Esophagus squamous epithelium (tissue), 5 donors: ENCODE measurements around the gene GRIK2. TPM values are rescaled to one million over a fixed set of nuclear protein-coding genes. Genes with fewer than 3 reads are reported as not detected.

ENCODE experiments used
- DNase-seq: peaks from one replicate; lab custom pipeline; 2025; lab: John Stamatoyannopoulos, UW
- H3K27ac ChIP-seq, 4 donors: fragments of 200-600 bp; sonication (generic); one replicate each; pipeline ENCODE4 v1.5.1; 2016 to 2019; ENCODE audit warnings: mild to moderate bottlenecking in 1 of 4
- H3K27me3 ChIP-seq, 4 donors: fragments of 200-600 bp; sonication (generic); 1 replicate in 3 of 4; 2 replicates in 1 of 4; pipeline versions ENCODE4 v1.5.1 to v1.6.0; 2017 to 2021; ENCODE audit warnings: antibody characterized with exemption in 1 of 4
- H3K36me3 ChIP-seq, 3 donors: fragments of 200-600 bp; sonication (generic); one replicate each; pipeline ENCODE4 v1.5.1; 2016 to 2019
- H3K4me1 ChIP-seq, 3 donors: fragments of 200-600 bp; sonication (generic); one replicate each; pipeline ENCODE4 v1.5.1; 2017 to 2019
- H3K4me3 ChIP-seq, 4 donors: fragments of 200-600 bp; sonication (generic); 1 replicate in 3 of 4; 2 replicates in 1 of 4; pipeline ENCODE4 v1.5.1; 2016 to 2019; ENCODE audit warnings: mild to moderate bottlenecking in 2 of 4, moderate library complexity in 1 of 4
- H3K9me3 ChIP-seq, 3 donors: fragments of 200-600 bp; sonication (generic); one replicate each; pipeline ENCODE4 v1.5.1; 2016 to 2019
- POLR2A ChIP-seq, 4 donors: fragments of 450-650 bp; IDR thresholded peaks; one replicate each; pipeline ENCODE4 v1.6.1; 2017; ENCODE audit warnings: antibody characterized with exemption in 4 of 4, mild to moderate bottlenecking in 4 of 4, moderate library complexity in 3 of 4
- WGBS, 2 donors: methylation state at CpG; one replicate each; pipeline ENCODE4 v1.1.5; 2018; 5-methylcytosine and 5-hydroxymethylcytosine counted together
- intact Hi-C: fragments of 100-400 bp; cut with DNase I; formaldehyde crosslinking; loops from one replicate; pipeline ENCODE4 v1.15.0; 2022
- total RNA-seq, 4 donors: library from RNA; depleted of rRNA; stranded (reverse); fragments of >200 nt; gene quantifications; one replicate each; pipeline ENCODE4 v1.1.0, GENCODE V29; 2016
- TF ChIP-seq, protein P1 (sequence below), 6 experiments: fragments of 450-650 bp in 4 of 6; fragments of 200-600 bp in 2 of 6; sonication (generic) in 2 of 6; IDR thresholded peaks; one replicate each; pipeline ENCODE4 v1.5.1; 2016 to 2019; ENCODE audit warnings: antibody characterized with exemption in 6 of 6, mild to moderate bottlenecking in 4 of 6, moderate library complexity in 4 of 6
- donor health status: DM: yes; HTN: yes; CAD: no.

GRIK2 gene
- total RNA-seq, 4 donors from 2014 or later = 0.19 TPM; not detected in 3

GRCh38 chr6:101490857-101491256, 97.3 kb downstream of the GRIK2 start:
- WGBS, 2 donors = 53 to 68% methylated on average over 3 of the region's 3 CpGs
- TF ChIP-seq POLR2A (IDR thresholded peaks at IDR 0.05) = no peak
- TF ChIP-seq, protein P1, sequence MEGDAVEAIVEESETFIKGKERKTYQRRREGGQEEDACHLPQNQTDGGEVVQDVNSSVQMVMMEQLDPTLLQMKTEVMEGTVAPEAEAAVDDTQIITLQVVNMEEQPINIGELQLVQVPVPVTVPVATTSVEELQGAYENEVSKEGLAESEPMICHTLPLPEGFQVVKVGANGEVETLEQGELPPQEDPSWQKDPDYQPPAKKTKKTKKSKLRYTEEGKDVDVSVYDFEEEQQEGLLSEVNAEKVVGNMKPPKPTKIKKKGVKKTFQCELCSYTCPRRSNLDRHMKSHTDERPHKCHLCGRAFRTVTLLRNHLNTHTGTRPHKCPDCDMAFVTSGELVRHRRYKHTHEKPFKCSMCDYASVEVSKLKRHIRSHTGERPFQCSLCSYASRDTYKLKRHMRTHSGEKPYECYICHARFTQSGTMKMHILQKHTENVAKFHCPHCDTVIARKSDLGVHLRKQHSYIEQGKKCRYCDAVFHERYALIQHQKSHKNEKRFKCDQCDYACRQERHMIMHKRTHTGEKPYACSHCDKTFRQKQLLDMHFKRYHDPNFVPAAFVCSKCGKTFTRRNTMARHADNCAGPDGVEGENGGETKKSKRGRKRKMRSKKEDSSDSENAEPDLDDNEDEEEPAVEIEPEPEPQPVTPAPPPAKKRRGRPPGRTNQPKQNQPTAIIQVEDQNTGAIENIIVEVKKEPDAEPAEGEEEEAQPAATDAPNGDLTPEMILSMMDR (IDR thresholded peaks at IDR 0.05) = no peak
- no peak for DNase-seq
- H3K9me3 ChIP-seq = no peaks in the 10 kb centered on the region
- H3K27ac ChIP-seq = no peak overlapping the region
- H3K36me3 ChIP-seq = no peaks in the 10 kb centered on the region
- no peaks in the 10 kb centered on the region for H3K27me3 ChIP-seq
- intact Hi-C loops = no loop called here
- no peak overlapping the region for H3K4me3 ChIP-seq
- no peaks in the 10 kb centered on the region for H3K4me1 ChIP-seq

DNA sequence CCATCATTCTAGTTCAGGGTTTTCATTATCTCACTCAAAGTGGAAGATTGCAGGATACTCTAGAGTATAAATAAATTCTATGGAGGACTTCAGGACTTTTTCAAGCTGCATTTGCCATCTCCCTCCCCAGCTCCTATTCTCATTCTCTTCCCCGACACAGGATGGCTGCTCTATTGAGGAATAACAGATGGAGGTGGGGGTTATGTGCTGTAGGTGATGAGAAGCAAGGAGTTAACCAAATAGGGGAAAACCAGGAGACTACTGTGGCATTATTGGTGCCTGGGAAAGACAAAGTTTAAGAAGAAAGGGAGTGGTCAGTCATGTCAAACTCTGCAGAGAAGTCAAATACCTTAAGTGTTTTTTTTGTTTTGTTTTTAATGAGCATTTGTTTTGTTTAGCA, 109.3 kb downstream of the GRIK2 start:
- no peak overlapping the region for H3K27ac ChIP-seq
- no peak for DNase-seq
- no peaks in the 10 kb centered on the region for H3K27me3 ChIP-seq
- no peaks in the 10 kb centered on the region for H3K9me3 ChIP-seq
- no peaks in the 10 kb centered on the region for H3K4me1 ChIP-seq
- H3K36me3 ChIP-seq = no peaks in the 10 kb centered on the region
- no peak overlapping the region for H3K4me3 ChIP-seq
- intact Hi-C loops = no loop called here
- TF ChIP-seq, protein P1 (IDR thresholded peaks at IDR 0.05) = no peak
- no peak for TF ChIP-seq POLR2A (IDR thresholded peaks at IDR 0.05)
- WGBS, 2 donors = 38 to 50% methylated on average over 1 of the region's 1 CpG

GRCh38 chr6:101509536-101509935, 116.0 kb downstream of the GRIK2 start:
- no peak overlapping the region for H3K4me3 ChIP-seq
- intact Hi-C loops = no loop called here
- no peaks in the 10 kb centered on the region for H3K36me3 ChIP-seq
- H3K27ac ChIP-seq = no peak overlapping the region
- no peak for TF ChIP-seq POLR2A (IDR thresholded peaks at IDR 0.05)
- TF ChIP-seq, protein P1 (IDR thresholded peaks at IDR 0.05) = no peak
- DNase-seq = no peak
- H3K27me3 ChIP-seq = no peaks in the 10 kb centered on the region
- no peaks in the 10 kb centered on the region for H3K4me1 ChIP-seq
- no peaks in the 10 kb centered on the region for H3K9me3 ChIP-seq

DNA sequence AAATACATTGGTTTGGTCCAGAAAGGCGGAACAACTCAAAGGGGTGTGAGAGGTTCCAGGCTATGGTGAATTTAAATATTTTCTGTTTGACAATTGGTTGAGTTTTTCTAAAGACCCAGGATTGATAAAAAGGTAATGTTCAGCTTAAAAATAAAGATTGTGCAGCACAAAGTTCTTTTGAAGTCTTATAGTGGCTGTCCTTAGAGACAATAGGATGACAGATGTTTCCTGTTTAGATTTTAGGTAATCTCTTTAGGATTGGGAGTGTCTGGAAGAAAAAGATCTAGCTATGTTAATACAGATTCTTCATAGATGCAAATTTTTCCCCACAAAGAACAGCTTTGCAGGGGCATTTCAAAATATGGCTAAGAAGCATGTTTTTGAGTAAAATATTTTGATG, 119.7 kb downstream of the GRIK2 start:
- intact Hi-C loops = no loop called here
- Histone ChIP-seq H3K27me3 (no peaks in the 10 kb centered on the region), H3K4me1 (no peaks in the 10 kb centered on the region), H3K27ac (no peak overlapping the region), H3K36me3 (no peaks in the 10 kb centered on the region), H3K9me3 (no peaks in the 10 kb centered on the region), H3K4me3 (no peak overlapping the region)
- 72 to 81% methylated on average over 1 of the region's 1 CpG for WGBS, 2 donors
- DNase-seq = no peak
- no peak for TF ChIP-seq POLR2A (IDR thresholded peaks at IDR 0.05)
- TF ChIP-seq, protein P1 (IDR thresholded peaks at IDR 0.05) = no peak

GRCh38 chr6:101516578-101516977, 123.1 kb downstream of the GRIK2 start:
- H3K4me3 ChIP-seq = no peak overlapping the region
- no peaks in the 10 kb centered on the region for H3K4me1 ChIP-seq
- H3K9me3 ChIP-seq = no peaks in the 10 kb centered on the region
- H3K27me3 ChIP-seq = no peaks in the 10 kb centered on the region
- H3K27ac ChIP-seq = no peak overlapping the region
- H3K36me3 ChIP-seq = no peaks in the 10 kb centered on the region
- TF ChIP-seq, protein P1 (IDR thresholded peaks at IDR 0.05) = no peak
- TF ChIP-seq POLR2A (IDR thresholded peaks at IDR 0.05) = no peak
- no peak for DNase-seq
- intact Hi-C loops = no loop called here
